ENCODE results near the gene GPS1.

GRCh38 chr17:82053130-82053529, 1.4 kb downstream of the GPS1 start:
- TF ChIP-seq GATA3 (IDR thresholded peaks at IDR 0.05; ENCODE audit: low read depth, low read length) = no peak
- TF ChIP-seq GATA2 (IDR thresholded peaks at IDR 0.05; ENCODE audit: low read depth, low read length) = no peak
